CD4-positive, alpha-beta T cell treated with Interleukin-4 for 1 hour (primary cell): ENCODE measurements around the gene UBE2R2.
"Not testable (repeated sequence)": the region's sequence is repeated elsewhere in the genome, so short reads cannot be mapped to it uniquely, and the experiment has no call there.

ENCODE experiments used
- DNase-seq, 2 donors: peaks; one replicate each; pipeline ENCODE4 v3.0.0-alpha.2; 2020 to 2022

The UBE2R2 gene, protein sequence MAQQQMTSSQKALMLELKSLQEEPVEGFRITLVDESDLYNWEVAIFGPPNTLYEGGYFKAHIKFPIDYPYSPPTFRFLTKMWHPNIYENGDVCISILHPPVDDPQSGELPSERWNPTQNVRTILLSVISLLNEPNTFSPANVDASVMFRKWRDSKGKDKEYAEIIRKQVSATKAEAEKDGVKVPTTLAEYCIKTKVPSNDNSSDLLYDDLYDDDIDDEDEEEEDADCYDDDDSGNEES

DNA sequence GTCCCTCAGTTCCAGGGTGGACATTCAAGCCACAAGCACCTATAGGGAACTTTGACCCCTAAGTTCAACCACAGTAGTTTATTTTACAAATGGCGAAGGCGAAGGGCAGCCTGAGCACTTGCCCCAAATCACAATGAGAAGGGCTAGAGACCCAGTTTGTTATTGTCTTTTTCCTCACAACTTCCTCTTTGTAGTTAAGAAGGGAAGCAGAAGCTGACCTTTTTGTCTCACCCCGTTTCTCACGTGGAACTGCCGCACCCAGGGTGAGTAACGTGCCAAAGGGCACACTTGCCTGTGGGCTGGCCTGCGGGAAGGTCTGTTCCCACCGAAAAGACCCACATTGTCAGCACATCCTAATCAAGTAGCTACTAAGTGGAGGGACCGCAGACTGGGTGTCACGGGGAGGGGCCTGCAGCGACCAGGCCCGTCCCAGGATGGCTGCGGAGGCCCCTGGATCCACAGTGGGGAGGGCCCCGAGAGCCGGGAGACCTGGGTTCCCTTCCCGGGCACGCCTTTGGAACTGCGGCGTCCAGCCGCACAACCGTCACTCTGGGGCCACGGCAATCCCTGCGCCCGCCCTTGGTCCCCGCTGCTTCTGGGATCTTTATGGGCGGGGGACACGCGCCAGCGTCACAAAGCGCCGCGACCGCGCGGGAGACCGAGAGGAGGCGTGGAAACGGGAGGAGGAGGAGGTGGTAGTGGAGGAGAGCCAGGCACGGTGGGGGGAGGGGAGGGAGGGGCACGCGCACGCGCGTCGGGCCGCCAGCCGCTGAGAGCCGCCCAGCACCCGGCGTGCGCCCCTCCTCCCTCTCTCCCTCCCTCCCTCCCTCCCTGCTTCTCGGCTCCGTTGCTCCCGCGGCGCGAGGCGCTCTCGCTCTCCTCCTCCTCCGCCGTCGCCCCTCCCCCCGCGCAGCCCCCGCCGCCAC is at the start of gene UBE2R2:
UBE2R2 (plus strand) TSS at position 834 of the 926 bp plus-strand sequence. CDS start 598 bp downstream, outside the sequence.
- peak; percentile 94 to 95 for DNase-seq

GRCh38 chr9:33770156-33770880 is 46.6 kb upstream of the UBE2R2 start:
- DNase-seq, result not testable (repeated sequence)

GRCh38 chr9:33773135-33773534 is 43.8 kb upstream of the UBE2R2 start:
- not testable (repeated sequence) for DNase-seq

DNA sequence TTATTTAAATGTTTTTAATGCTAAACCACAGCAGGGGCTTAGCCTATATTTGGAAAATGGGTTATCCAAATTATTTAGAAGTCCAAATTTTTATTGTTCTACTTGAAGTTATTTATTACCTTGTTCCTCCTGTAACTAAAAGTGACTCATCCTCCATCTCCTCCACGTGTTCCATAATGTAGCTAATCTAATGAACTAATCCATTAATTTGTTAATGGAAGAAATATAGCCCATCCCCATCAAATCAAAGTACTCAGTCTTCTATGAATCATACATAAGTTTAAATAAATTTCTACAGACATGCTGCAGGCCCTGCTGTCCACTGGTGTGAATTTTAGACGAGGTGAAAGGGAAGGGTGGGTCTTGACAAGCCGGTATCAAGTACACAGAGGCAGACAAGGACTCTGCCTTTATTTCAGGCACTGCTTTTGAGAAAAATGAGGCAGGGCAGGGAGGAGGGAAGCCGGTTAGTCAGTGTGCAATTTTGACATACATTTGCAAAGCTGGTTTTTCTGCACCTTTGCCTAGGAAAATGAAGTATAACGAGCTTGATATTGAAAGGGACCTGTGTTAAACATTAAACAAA is 42.8 kb upstream of the UBE2R2 start:
- not testable (repeated sequence) for DNase-seq

GRCh38 chr9:33776578-33776977 is 40.4 kb upstream of the UBE2R2 start:
- DNase-seq, result no peak

- peak; percentile 51 to 65 for DNase-seq
These were observed 38.1 kb upstream of the UBE2R2 start for GRCh38 chr9:33778700-33779351.

DNA sequence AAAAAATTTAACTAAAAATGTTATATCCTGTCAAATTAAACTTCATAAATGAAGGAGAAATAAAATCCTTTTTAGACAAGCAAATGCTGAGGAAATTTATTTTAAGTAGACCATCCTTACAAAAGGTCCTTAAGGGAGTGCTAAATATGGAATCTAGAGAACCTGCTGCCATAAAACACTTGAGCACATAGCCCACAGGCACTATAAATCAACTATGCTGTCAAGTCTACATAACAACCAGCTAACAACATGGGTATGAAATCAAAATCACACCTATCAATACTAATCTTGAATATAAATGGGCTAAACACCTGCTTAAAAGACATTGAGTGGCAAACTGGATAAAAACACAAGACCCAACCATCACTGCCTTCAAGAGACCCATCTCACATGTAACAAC is 36.7 kb upstream of the UBE2R2 start:
- DNase-seq, result no peak

DNA sequence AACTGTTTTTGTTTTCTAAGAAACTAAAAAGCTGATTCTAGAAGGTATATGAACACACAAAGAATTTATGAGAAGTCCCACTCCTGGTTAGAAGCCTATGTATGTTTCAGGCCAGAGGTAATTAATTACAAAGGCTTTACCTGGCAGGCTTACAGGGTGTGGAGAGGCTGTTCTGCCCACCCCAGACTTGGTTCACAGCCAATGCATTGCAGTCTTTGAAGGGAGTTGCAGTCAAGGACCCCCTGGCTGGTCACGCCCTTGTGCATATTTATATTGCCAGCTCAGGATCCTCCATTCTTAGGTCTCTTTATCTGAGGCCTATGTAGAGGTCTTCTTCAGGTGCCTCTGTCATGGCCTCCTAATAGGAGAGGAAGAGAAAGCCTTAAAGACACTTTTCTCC is 35.2 kb upstream of the UBE2R2 start:
- DNase-seq, result no peak

- no peak for DNase-seq
These were observed 34.4 kb upstream of the UBE2R2 start for GRCh38 chr9:33782395-33783152.

GRCh38 chr9:33785914-33786313 is 31.0 kb upstream of the UBE2R2 start:
- no peak for DNase-seq

DNA sequence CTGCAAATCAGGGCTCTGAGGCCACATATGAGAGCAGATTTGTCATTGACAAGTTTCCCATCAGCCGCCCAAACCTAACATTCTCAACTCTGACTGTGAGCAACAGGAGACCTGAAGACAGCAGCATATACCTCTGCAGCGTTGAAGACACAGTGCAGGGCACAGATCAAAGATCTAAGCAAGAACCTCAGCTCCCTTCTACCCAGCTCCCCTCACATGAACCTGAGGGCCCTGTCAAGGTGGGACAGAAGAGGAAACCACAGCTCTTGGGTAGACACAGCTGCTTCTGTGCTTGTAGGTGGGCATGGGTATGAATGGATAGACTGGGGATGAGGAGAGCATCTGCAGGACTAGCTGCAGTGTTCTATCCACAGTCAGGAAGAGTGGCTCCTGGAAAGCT is 30.3 kb upstream of the UBE2R2 start:
- no peak for DNase-seq

DNA sequence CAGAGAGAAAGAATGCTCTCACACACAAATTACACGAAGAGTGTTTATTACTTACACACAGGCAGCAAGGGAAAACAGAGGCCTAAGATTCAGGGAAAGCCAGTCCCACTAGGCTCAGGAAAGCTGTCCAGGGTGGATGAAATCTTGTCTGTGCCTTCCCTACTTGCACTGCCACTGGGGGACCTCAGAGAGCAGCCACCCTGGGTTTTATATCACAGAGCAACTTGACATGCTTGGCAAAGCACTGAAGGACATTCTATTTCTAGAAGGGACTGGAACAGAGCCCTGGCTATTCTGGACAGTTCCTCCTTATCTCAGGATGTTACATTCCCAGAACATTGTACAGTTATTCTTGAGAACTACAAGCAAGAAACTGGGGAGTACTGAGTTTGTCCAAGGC is 29.1 kb upstream of the UBE2R2 start:
- no peak for DNase-seq

- not testable (repeated sequence) for DNase-seq
These were observed 27.5 kb upstream of the UBE2R2 start for GRCh38 chr9:33789429-33789828.

DNA sequence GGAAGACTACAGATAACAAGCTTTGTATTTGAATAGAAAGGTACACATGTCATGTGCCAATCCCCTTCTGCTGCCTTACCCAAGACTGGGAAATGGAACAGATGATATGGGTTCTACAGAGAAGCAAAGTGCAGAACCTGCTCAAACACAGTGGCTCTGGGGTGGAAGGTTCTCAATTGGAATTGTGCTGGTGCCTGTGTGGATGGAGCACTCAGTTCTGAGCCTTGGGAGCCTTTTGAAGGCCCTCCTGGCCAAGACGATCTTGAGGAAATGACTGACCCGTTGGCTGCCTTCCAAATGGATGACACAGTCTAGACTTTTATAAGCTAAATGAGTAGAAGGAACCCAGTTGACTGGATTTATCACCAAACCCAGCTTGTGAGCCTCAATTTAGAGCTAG is 25.8 kb upstream of the UBE2R2 start:
- no peak for DNase-seq

- not testable (repeated sequence) for DNase-seq
These were observed 23.5 kb upstream of the UBE2R2 start for GRCh38 chr9:33793496-33793895.

GRCh38 chr9:33794560-33794959 is 22.4 kb upstream of the UBE2R2 start:
- DNase-seq, result no peak

DNA sequence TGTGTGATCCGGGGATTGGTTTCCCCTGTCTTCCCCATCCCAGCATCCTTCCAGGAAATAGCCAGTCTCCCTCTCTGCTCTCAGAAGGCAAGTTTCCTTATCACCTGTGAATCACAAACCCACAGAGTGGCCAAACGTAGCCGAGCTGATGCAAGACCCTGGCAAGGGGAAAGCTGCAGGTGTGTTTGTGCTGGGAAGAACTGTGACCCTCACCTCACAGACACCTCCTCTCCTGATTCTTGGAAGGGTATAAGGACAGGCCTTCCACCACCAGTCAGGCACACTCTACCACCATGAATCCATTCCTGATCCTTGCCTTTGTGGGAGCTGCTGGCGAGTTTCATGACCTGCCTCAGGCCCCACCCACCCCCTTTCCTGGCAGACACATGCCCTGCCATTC is 21.7 kb upstream of the UBE2R2 start, which contains the start of gene PRSS3:
PRSS3 (plus strand) TSS at position 281 of the 400 bp plus-strand sequence; CDS start at position 294, 13 bp downstream.
- no peak for DNase-seq

DNA sequence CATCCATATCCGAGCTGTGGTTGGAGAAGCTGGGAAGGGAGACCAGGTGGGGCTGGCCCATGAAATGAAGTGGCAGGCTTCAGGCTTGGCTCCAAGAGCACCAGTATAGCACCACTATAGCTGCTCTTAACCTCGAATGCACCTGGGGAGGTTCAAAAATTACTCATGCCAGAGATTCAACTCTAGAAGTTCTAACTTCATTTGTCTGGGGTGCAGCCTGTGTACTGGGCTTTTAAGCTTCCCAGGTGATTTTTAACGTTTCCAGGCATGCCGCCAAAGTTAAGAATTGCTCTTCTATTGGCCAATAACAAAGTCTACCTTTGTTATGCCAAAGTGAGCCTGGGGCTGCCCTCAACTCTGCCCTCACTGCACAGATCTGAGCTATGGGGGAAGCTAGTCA is 21.1 kb upstream of the UBE2R2 start:
- DNase-seq, result no peak

GRCh38 chr9:33796679-33797078 is 20.3 kb upstream of the UBE2R2 start:
- DNase-seq, result not testable (repeated sequence)

DNA sequence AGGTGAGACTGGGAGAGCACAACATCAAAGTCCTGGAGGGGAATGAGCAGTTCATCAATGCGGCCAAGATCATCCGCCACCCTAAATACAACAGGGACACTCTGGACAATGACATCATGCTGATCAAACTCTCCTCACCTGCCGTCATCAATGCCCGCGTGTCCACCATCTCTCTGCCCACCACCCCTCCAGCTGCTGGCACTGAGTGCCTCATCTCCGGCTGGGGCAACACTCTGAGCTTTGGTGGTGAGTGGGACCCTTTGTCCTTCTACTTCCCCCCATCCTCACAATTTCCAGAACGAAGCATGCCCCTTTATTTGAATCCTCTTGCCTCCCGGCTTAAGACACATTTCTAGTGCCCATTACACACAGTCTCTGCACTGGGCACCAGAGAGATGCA is 19.1 kb upstream of the UBE2R2 start:
- DNase-seq, result no peak

DNA sequence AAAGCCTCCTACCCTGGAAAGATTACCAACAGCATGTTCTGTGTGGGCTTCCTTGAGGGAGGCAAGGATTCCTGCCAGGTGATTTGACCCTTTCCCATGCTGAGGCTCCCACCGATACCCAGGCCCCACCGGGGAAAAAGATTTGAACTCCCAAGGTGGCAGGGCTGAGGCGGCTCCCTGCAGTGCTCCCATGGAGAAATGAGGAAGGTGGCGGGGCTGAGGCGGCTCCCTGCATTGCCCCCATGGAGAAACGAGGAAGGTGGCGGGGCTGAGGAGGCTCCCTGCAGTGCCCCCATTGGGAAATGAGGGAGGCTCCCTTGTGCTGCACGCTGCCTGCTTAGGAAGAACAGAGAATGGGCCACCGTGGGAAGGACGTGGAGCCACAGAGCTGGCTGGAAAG is 18.4 kb upstream of the UBE2R2 start:
- no peak for DNase-seq
